ENCODE results near the gene CA10.

- TF ChIP-seq CTCF (IDR thresholded peaks at IDR 0.05; ENCODE audit: poor library complexity, severe bottlenecking) (no peak), SMC3 (conservative IDR thresholded peaks at IDR 0.05; ENCODE audit: poor library complexity) (no peak), POLR2AphosphoS5 (IDR thresholded peaks at IDR 0.05) (no peak), RAD21 (conservative IDR thresholded peaks at IDR 0.05) (no peak)
Observed at GRCh38 chr17:51794466-51794865, 364.0 kb downstream of the CA10 start.
